Keratinocyte (primary cell): ENCODE data around the gene EPOP. TPM values are rescaled to one million over a fixed set of nuclear protein-coding genes. Genes with fewer than 3 reads are reported as not detected.

Experiments
- DNase-seq: peaks from one replicate; pipeline ENCODE4 v3.0.0-alpha.2; 2011; ENCODE audit warnings: low read depth, missing footprints, low spot score
- FAIRE-seq: peaks from 2 replicates; lab custom pipeline; 2011; peaks lifted over from hg19 to GRCh38; lab: Jason Lieb, UNC
- H2AFZ ChIP-seq: 2 replicates; pipeline ENCODE4 v1.6.0; 2012; ENCODE audit warnings: low read length, control low read depth, inconsistent platforms; ENCODE audit not compliant: control insufficient read depth
- H3K27ac ChIP-seq: 2 replicates; pipeline ENCODE4 v1.5.1; 2011; ENCODE audit warnings: low read length; ENCODE audit not compliant: control insufficient read depth, insufficient read depth
- H3K27me3 ChIP-seq: 3 replicates; pipeline ENCODE4 v1.6.0; 2011; ENCODE audit warnings: low read length; ENCODE audit not compliant: control insufficient read depth, insufficient read depth; ENCODE audit errors: extremely low read depth
- H3K36me3 ChIP-seq, 2 experiments: 2 replicates in 1 of 2; 3 replicates in 1 of 2; pipeline ENCODE4 v1.5.1; 2011; ENCODE audit warnings: low read length in 2 of 2, mild to moderate bottlenecking in 1 of 2; ENCODE audit not compliant: control insufficient read depth in 2 of 2, insufficient read depth in 2 of 2; ENCODE audit errors: extremely low read depth in 1 of 2
- H3K4me1 ChIP-seq: 3 replicates; pipeline ENCODE4 v1.5.1; 2011; ENCODE audit warnings: low read length; ENCODE audit not compliant: control insufficient read depth, insufficient read depth; ENCODE audit errors: extremely low read depth
- H3K4me2 ChIP-seq: 3 replicates; pipeline ENCODE4 v1.6.0; 2011; ENCODE audit warnings: low read depth, low read length; ENCODE audit not compliant: control insufficient read depth, insufficient read depth; ENCODE audit errors: extremely low read depth
- H3K4me3 ChIP-seq, 3 experiments: fragments of 200-600 bp in 1 of 3; sonication (generic) in 1 of 3; 2 replicates in 2 of 3; 3 replicates in 1 of 3; pipeline ENCODE4 v1.5.1; 2011 to 2016; ENCODE audit warnings: low read length in 3 of 3, mild to moderate bottlenecking in 3 of 3, control low read depth in 2 of 3, inconsistent platforms in 1 of 3, low read depth in 1 of 3, mixed read lengths in 1 of 3, mixed run types in 1 of 3, moderate library complexity in 1 of 3; ENCODE audit not compliant: control insufficient read depth in 2 of 3, insufficient read depth in 2 of 3; ENCODE audit errors: extremely low read depth in 1 of 3
- H3K79me2 ChIP-seq: 2 replicates; pipeline ENCODE4 v1.6.0; 2012; ENCODE audit warnings: low read length; ENCODE audit not compliant: control insufficient read depth, insufficient read depth
- H3K9ac ChIP-seq: 3 replicates; pipeline ENCODE4 v1.6.0; 2011; ENCODE audit warnings: low read length; ENCODE audit not compliant: control insufficient read depth, insufficient read depth; ENCODE audit errors: extremely low read depth
- H3K9me1 ChIP-seq: 3 replicates; pipeline ENCODE4 v1.6.0; 2011; ENCODE audit warnings: low read length; ENCODE audit not compliant: control insufficient read depth, insufficient read depth; ENCODE audit errors: extremely low read depth
- H3K9me3 ChIP-seq: 2 replicates; pipeline ENCODE4 v1.5.1; 2012; ENCODE audit warnings: low read depth, low read length; ENCODE audit not compliant: control insufficient read depth
- H4K20me1 ChIP-seq: 3 replicates; pipeline ENCODE4 v1.6.0; 2011; ENCODE audit warnings: low read length; ENCODE audit not compliant: control insufficient read depth, insufficient read depth; ENCODE audit errors: extremely low read depth
- CTCF ChIP-seq, 3 experiments: IDR thresholded peaks in 1 of 3; conservative IDR thresholded peaks in 1 of 3; optimal IDR thresholded peaks in 1 of 3; 2 replicates in 2 of 3; 3 replicates in 1 of 3; pipeline versions ENCODE3 to v1.5.1; 2011; ENCODE audit warnings: low read length in 3 of 3, mild to moderate bottlenecking in 3 of 3, moderate library complexity in 2 of 3, control low read depth in 1 of 3, inconsistent platforms in 1 of 3; ENCODE audit not compliant: insufficient read depth in 2 of 3; ENCODE audit errors: extremely low read depth in 1 of 3
- EZH2 ChIP-seq: IDR thresholded peaks from one replicate; pipeline ENCODE4 v1.6.1; 2012; ENCODE audit warnings: inconsistent platforms, mild to moderate bottlenecking, low read length, moderate library complexity
- dilution Hi-C: fragments of 300-500 bp; cut with MboI; formaldehyde crosslinking; loops from one replicate; pipeline ENCODE4 v1.7.0; 2020; ENCODE audit warnings: low sequenced_read_pairs; ENCODE audit not compliant: extremely low pct_ligation_motif_present
- polyA minus RNA-seq, 3 experiments: library from RNA; depleted of rRNA, polyadenylated mRNA; stranded (reverse); fragments of >200 nt; gene quantifications; 1 replicate in 1 of 3; 2 replicates in 1 of 3; 3 replicates in 1 of 3; pipeline ENCODE4 v1.2.3, GENCODE V29; 2011
- polyA plus RNA-seq, 5 experiments: library from polyadenylated mRNA; depleted of rRNA in 3 of 5; stranded (reverse) in 3 of 5; stranded (forward) in 1 of 5; unstranded in 1 of 5; fragments of >200 nt; gene quantifications; 1 replicate in 1 of 5; 2 replicates in 3 of 5; 3 replicates in 1 of 5; pipeline versions ENCODE4 v1.2.1 to v1.2.3, GENCODE V29; 2011 to 2012; ENCODE audit warnings: missing spikeins in 2 of 5, low read depth in 1 of 5, low replicate concordance in 1 of 5

Gene EPOP
- polyA plus RNA-seq (2.1 to 4.4 TPM (median 3.2 TPM) in 3 replicates), polyA minus RNA-seq (1.4 to 3.8 TPM (median 2.2 TPM) in 3 replicates)
- 2.2 TPM for polyA plus RNA-seq (2011; ENCODE audit: low read depth)
- polyA plus RNA-seq (2011; cell fraction: cytosol; rRNA removed): 3.9 and 6.1 TPM in 2 replicates
- polyA plus RNA-seq (2011; cell fraction: nucleus; rRNA removed): 3.5 and 4.5 TPM in 2 replicates
- polyA plus RNA-seq (2012; ENCODE audit: low replicate concordance): 6.7 and 8.6 TPM in 2 replicates
- 5.9 TPM for polyA minus RNA-seq (2011; cell fraction: cytosol; rRNA and poly(A)+ RNA removed)
- 1.9 and 2.6 TPM in 2 replicates for polyA minus RNA-seq (2011; cell fraction: nucleus; rRNA and poly(A)+ RNA removed)

- FAIRE-seq (no peak), DNase-seq (peak; percentile 35)
- dilution Hi-C loops: no loop called here
- H3K9me1 ChIP-seq: no peaks in the 10 kb centered on the region
- H2AFZ ChIP-seq: peak within 1 kb of the TSS; percentile 67
- H3K27ac ChIP-seq: no peak within 1 kb of the TSS
- peak within 1 kb of the TSS; percentile 65 for H3K9ac ChIP-seq
- peaks cover 15% of the 10 kb centered on the region for H3K4me1 ChIP-seq
- TF ChIP-seq CTCF (optimal IDR thresholded peaks at IDR 0.05 in 1 of 3, IDR thresholded peaks at IDR 0.05 in 1 of 3, conservative IDR thresholded peaks at IDR 0.05 in 1 of 3; ENCODE audit: extremely low read depth in 1 of 3, insufficient read depth in 2 of 3, low read length in 3 of 3): no peak
- TF ChIP-seq EZH2: no peak
- peak within 1 kb of the TSS; percentile 64 to 72 (median 69) for H3K4me3 ChIP-seq
- no peaks in the 10 kb centered on the region for H4K20me1 ChIP-seq
- peaks cover 5% of the 10 kb centered on the region for H3K27me3 ChIP-seq
- H3K36me3 ChIP-seq: no peaks in the 10 kb centered on the region
- no peaks in the 10 kb centered on the region for H3K79me2 ChIP-seq
- peak within 1 kb of the TSS; percentile 88 for H3K4me2 ChIP-seq
- no peaks in the 10 kb centered on the region for H3K9me3 ChIP-seq
Measured at GRCh38 chr17:38674749-38675615, at the start of gene EPOP. TSS of gene EPOP (minus strand) at chr17:38674957. CDS start at chr17:38674495, 462 bp downstream.

GRCh38 chr17:38721802-38722201, 47.0 kb upstream of the EPOP start:
- Histone ChIP-seq H3K27me3 (no peaks in the 10 kb centered on the region), H3K36me3 (peaks cover 4 to 15% of the 10 kb centered on the region in 2 experiments), H3K4me2 (no peak overlapping the region), H3K79me2 (no peaks in the 10 kb centered on the region), H3K27ac (no peak overlapping the region), H2AFZ (no peak overlapping the region), H3K9ac (no peak overlapping the region), H3K9me3 (no peaks in the 10 kb centered on the region), H4K20me1 (no peaks in the 10 kb centered on the region), H3K4me3 (no peak overlapping the region), H3K4me1 (peaks cover 4% of the 10 kb centered on the region), H3K9me1 (no peaks in the 10 kb centered on the region)
- DNase-seq (no peak), FAIRE-seq (no peak)
- dilution Hi-C loops: no loop called here
- TF ChIP-seq EZH2 (no peak), CTCF (optimal IDR thresholded peaks at IDR 0.05 in 1 of 3, IDR thresholded peaks at IDR 0.05 in 1 of 3, conservative IDR thresholded peaks at IDR 0.05 in 1 of 3; ENCODE audit: extremely low read depth in 1 of 3, insufficient read depth in 2 of 3, low read length in 3 of 3) (no peak)
